ENCODE data around the gene POP5. TPM values are rescaled to one million over a fixed set of nuclear protein-coding genes. Genes with fewer than 3 reads are reported as not detected.

Gene POP5
- polyA plus RNA-seq, 12 donors: 19.8 to 45.7 (median 24.0) TPM; not detected in 1

DNA sequence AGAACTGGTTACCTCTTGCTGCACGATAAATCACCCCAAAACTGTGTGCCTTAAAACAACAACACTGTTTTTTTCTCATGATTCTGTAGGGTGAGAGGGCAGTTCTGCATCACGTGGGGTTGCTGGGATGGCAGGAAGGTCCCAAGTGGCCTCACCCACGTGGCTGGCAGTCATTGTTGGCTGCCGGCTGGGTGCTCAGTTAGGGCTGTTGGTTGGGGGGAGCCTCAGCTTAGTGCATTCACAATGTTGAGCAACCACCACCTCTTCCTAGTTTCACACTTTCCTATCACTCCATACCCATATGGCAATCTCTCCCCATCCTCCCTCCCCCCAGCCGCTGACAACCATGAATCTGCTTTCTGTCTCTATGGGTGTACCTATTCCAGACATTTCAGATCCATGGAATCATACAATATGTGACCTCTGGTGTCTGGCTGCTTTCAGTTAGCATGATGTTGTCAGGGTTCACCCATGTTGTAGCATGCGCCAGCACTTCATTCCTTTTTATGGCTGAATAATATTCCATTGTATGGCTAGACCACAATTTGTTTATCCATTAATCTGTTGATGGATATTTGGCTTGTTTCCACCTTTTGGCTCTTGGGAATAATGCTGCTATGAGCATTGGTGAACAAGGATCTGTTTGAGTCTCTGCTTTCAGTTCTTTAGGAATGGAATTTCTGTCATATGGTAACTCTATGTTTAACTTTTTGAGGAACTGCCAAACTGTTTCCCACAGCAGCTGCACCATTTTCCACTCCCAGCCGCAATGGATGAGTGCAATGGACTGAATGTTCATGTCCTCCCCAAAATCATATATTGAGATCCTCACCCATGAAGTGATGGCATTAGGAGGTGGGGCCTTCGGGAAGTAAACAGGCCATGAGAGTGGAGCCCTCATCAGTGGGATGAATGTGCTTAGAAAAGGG lies 11.2 kb upstream of the POP5 start:
- no peak for DNase-seq

DNA sequence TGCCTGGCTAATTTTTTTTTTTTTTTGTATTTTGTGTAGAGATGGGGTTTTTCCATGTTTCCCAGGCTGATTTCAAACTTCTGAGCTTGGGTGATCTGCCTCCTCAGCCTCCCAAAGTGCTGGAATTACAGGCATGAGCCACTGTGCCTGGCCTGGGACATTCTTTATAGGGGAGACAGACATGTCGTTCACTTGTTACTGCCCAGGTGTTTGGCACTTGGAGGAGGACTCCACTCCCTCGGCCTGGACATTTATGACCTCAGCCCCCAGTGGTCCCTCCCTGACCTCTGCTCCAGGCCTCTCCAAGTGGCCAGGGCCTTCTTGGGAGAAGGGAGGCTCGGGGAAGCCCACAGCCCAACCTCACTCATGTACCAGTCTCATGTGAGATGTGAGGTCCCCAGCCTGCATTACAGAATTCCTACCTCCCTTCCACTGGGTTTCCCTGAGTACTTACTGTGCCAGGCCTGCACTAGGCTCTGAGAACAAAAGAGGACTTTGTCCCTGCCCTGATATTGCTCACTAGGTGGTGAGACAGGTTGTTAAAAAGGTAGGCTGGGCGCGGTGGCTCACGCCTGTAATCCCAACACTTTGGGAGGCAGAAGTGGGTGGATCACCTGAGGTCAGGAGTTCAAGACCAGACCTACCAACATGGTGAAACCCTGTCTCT lies 9.7 kb upstream of the POP5 start:
- DNase-seq: no peak

DNA sequence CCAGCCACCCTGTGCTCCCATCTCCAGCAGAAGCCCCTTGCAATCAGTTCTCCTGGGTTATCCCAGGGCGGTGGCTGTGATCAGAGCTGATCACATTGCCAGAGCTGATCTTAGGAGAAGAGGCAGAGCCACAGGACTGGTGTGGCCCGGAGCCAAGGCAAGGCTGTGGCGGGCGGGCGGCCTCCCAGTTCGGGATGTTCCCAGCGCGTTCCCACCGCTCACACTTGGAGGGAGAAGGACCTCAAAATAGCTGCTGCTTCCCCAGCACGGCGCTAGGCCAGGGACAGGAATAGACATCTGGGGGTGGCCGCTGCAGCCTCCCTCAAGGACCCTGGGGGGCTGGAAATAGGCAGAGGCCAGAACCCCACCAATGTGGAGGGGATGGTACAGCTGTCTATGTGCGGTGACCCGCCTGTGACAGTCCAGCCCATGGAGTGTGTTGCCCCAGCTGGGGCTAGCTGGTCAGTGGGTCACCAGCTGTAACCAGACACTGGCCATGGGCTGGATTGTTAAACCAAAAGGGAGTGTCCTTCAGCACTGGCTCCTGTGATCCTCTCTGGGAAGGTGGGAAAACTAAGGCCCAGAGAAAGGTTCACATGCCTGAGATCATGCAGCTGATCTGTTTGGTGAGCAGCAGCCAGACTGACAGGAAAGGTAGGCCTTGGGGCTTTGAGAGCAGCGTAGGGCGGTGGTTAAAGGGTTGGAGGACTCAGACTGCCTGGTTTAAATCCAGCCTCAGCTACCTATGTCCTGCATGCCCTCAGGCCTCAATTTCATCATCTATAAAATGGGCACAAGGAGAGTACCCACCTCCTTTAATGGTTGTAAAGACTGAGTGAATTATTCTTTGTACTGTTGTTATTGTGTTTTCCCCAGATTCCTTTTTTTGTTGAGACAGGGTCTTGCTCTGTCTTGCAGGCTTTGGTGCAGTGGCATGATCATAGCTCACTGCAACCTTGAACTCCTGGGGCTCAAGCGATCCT lies 8.0 kb upstream of the POP5 start:
- DNase-seq: no peak

- no peak for DNase-seq
Observed at GRCh38 chr12:120588371-120588770, 7.2 kb upstream of the POP5 start.

GRCh38 chr12:120586860-120587259 lies 5.7 kb upstream of the POP5 start:
- DNase-seq: no peak

GRCh38 chr12:120586206-120586605 lies 5.0 kb upstream of the POP5 start:
- DNase-seq: no peak

DNA sequence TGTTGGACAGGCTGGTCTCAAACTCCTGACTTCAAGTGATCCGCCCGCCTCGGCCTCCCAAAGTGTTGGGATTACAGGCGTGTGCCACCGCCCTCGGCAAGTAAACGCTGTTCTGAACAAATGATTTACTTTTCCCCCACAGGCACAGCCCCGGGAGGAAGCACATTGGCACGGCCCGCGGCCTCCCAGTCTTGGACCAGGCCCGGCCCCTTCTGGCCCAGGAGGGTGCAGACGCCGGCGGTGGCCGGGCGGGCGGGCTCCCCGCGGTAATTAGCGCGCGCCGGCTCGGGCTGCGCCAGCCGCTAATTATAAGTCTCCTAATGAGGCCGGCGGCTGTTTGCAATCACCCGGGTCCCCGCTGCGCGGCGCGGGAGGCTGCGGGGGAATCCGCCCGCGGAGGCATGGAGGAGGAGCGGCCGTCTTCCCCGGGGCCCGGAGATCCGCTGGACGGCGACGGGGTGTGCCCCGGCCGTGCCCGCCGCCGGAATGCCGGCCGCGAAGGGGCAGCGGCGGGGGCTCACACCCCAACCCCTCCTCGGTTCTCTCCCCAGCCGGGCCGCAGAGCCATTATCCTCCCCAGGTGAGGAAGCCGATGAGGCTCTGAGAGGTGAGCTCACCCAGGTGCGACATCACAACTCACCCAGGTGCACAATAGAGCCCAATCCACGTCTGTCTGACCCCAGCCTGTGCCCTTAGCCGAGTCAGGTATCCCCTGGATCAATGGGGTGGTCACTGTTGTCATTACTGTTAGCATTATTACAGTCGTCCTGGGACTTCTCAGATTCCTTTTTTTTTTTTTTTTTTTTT lies 3.3 kb upstream of the POP5 start:
- no peak for DNase-seq

DNA sequence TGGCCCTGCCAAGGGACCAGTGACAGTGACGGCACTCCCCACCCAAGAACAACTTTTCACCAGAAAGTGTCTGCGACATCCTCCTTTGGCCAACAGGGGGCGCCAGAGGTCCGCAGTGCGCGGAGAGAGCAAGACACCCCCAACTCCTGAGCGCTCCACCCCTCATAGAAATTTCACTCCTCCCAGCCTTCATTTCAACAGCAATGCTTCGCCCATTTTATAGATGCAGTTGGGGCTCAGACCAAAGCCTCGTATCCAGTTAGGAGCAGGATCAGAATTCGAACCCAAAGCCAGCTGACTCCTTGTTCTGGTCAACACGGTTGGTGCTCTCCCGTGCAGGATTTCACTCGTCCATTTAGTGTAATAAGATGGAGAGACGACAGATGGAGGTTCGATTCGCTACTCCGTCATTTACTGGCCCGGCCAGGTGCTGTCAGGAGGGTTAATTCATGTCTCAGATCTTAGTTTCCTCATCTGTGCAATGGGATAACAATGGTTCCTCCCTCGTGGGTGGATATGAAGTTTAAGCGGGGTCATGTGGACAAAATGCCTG lies 2.4 kb upstream of the POP5 start:
- peak; percentile 70 for DNase-seq

- DNase-seq: no peak
Observed at GRCh38 chr12:120581998-120582397, 796 bp upstream of the POP5 start.

DNA sequence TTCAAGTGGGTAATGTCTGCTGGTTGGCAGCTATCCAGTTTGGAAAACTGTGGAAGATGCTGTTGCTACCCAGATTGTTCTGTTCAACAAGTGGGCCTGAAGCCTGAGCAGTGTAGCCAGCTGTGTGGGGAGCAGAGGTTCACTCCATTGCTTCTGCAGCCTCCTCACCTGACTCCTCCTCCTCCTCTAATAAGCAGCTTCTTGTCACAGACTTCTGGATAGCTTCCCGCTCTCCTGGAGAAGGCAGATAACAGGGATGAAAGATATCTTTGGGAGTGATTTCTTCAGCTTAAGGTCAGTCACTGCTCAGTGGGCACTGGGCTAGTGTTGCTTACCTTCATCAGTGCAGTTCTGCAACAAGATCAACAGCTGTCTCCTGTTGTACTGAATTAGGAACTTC lies 2.0 kb downstream of the POP5 start:
- no peak for DNase-seq

DNA sequence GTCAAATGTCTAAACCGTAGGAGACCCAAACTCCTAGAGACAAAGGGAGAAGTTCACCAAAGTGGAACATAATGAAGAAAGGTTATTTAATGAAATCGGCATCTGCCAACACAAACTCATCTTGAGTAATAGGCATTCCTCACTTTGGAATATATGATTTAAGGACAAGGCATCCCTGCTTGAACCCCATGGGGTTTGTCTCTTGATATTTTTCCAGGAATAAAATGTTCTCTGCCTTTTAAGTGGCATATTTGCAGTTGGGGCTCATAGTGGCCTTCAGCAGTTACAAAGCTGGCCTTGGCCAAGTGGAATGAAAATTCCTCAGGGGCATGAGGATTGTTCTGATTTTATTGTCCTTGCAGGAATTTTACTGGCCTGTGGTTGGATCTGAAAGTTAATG lies 7.1 kb downstream of the POP5 start:
- no peak for DNase-seq

- no peak for DNase-seq
Observed at GRCh38 chr12:120573560-120573959, 7.6 kb downstream of the POP5 start.

- no peak for DNase-seq
Observed at GRCh38 chr12:120571299-120571698, 9.9 kb downstream of the POP5 start.

DNA sequence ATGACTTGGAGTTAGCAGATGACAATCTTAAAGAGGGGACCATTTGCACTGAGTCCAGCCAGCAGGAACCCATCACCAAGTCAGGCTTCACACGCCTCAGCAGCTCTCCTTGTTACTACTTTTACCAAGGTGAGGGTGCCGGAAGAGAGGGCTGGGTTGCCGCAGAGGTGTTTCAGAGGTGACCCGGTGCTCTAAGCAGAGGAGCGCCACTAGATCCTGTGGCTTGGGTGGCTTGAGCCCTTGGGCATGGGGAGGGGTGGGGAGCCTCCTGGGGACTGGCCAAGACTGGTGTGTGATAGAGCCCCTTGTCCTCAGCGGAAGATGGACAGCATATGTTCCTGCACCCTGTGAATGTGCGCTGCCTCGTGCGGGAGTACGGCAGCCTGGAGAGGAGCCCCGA lies 17.7 kb downstream of the POP5 start:
- DNase-seq: no peak

DNA sequence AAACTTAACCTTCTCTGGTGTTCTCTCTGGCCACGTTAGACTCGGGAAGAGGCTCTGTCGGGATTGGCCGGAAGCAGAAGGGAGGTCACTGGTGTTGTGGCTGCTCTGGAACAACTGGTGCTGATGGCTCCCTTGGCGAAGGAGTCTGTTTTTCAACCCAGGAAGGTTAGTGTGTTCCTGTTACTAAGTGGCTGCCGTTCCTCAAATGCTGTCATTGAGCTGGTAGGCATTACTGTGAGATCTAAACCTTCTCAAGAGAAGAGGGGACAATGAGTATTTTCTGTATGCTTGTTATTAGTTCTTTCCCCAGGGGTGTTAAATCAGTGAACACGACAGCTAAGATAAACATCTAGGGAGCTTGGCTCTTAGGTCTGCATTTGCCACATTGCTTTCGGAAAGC lies 18.3 kb downstream of the POP5 start:
- no peak for DNase-seq

DNA sequence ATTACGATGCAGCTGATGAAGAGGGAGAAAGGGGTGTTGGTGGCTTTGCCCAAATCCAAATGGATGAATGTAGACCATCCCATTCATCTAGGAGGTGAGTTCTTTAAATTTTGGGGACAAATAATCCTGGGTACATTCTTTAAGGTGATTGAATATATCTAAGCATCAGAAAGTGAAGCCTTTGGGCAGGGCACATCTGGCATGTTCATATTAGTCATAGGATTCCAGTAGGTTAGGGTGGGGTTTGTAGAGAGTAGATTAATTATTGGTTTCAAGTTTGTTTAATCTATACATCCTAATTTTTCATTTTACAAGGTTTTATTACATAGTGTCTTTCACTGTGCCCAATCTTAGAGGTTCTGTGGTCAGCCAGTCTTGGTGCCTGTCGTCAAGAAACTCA lies 23.6 kb downstream of the POP5 start:
- no peak for DNase-seq

GRCh38 chr12:120554678-120555077 lies 26.5 kb downstream of the POP5 start:
- DNase-seq: no peak

DNA sequence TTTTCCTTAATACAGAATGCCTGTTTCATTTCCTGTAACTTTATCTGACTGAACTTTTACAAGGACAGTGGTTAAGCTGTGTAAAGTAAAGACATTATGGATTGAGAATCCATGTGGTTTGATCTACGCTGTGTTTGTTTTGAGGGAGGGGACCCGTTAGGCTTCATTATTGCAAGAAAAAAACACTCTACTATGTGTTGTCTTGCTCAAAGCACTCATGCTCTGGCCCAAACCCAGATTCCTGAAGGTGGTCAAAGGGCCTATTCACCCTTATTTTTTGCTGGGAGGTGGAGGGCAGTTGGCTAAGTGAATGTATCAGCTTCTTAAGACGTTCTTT lies 35.2 kb downstream of the POP5 start:
- no peak for DNase-seq

- no peak for DNase-seq
Observed at GRCh38 chr12:120544691-120545090, 36.5 kb downstream of the POP5 start.

GRCh38 chr12:120542166-120542565 lies 39.0 kb downstream of the POP5 start:
- DNase-seq: no peak

DNA sequence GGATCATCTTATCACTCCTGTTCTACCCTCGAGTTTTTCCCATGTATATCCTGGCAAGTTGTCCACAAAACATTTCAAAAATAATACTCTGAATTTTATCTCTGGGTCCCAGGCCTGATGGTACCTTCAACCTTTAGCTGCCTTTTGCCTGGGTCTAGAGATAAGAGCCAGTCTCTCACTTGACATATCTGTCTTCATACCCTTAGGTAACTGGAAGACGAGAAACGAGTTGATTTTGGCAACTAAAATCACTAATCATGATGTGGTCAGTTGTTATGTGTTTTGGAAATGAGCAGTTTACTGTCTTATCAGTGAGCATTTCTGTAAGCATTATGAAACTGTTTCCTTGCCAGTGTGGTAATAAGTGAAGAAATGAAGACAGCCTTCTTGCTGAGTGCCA lies 40.8 kb downstream of the POP5 start:
- DNase-seq: no peak

Data from muscle of arm (tissue), 12 donors.